HG03025 (cell line): ENCODE data around the gene NOS1AP.

Experiments used
- ATAC-seq: cut with Tn5 transposase; IDR thresholded peaks from one replicate; pipeline ENCODE4 v1.9.1; 2021; ENCODE audit warnings: mild to moderate bottlenecking, moderate library complexity; ENCODE audit not compliant: unreplicated experiment, low FRiP score

The NOS1AP gene

GRCh38 chr1:162353702-162354101 is 284.2 kb downstream of the NOS1AP start:
- no peak for ATAC-seq

- no peak for ATAC-seq
Observed at GRCh38 chr1:162357681-162358266, 288.3 kb downstream of the NOS1AP start.

GRCh38 chr1:162358928-162359327 is 289.4 kb downstream of the NOS1AP start:
- no peak for ATAC-seq

GRCh38 chr1:162359523-162360236 is 290.2 kb downstream of the NOS1AP start:
- no peak for ATAC-seq

- ATAC-seq: no peak
Observed at GRCh38 chr1:162360237-162360873, 290.9 kb downstream of the NOS1AP start.

GRCh38 chr1:162360874-162361260 is 291.4 kb downstream of the NOS1AP start:
- no peak for ATAC-seq

- no peak for ATAC-seq
Observed at GRCh38 chr1:162361349-162361748, 291.9 kb downstream of the NOS1AP start.

- no peak for ATAC-seq
Observed at GRCh38 chr1:162363823-162364222, 294.3 kb downstream of the NOS1AP start.

GRCh38 chr1:162364498-162364897 is 295.0 kb downstream of the NOS1AP start:
- no peak for ATAC-seq

GRCh38 chr1:162365284-162366020 is 296.0 kb downstream of the NOS1AP start:
- ATAC-seq: no peak

- ATAC-seq: no peak
Observed at GRCh38 chr1:162366149-162366548, 296.7 kb downstream of the NOS1AP start.

GRCh38 chr1:162366671-162367070 is 297.2 kb downstream of the NOS1AP start:
- no peak for ATAC-seq

- ATAC-seq: no peak
Observed at GRCh38 chr1:162367073-162367472, 297.6 kb downstream of the NOS1AP start.

GRCh38 chr1:162367772-162368171 is 298.3 kb downstream of the NOS1AP start:
- no peak for ATAC-seq

- ATAC-seq: no peak
Observed at GRCh38 chr1:162368451-162368850, 299.0 kb downstream of the NOS1AP start.

- ATAC-seq: no peak
Observed at GRCh38 chr1:162369571-162369970, 300.1 kb downstream of the NOS1AP start.

GRCh38 chr1:162370161-162370560 is 300.7 kb downstream of the NOS1AP start:
- ATAC-seq: no peak

- ATAC-seq: no peak
Observed at GRCh38 chr1:162370721-162371120, 301.2 kb downstream of the NOS1AP start.

- no peak for ATAC-seq
Observed at GRCh38 chr1:162371611-162372010, 302.1 kb downstream of the NOS1AP start.

- no peak for ATAC-seq
Observed at GRCh38 chr1:162372159-162373071, 302.9 kb downstream of the NOS1AP start.
